ENCODE results near the gene SKA2.

- no peak for TF ChIP-seq CTCF (conservative IDR thresholded peaks at IDR 0.05 in 1 of 2, IDR thresholded peaks at IDR 0.05 in 1 of 2; ENCODE audit: low read depth in 1 of 2, low read length in 2 of 2)
- TF ChIP-seq EZH2 (IDR thresholded peaks at IDR 0.05; ENCODE audit: low read length, missing control alignments): no peak
Measured at GRCh38 chr17:59185997-59186396, 31.0 kb upstream of the SKA2 start.

Data from fibroblast of lung (primary cell).